Muscle of back (tissue), 11 donors: ENCODE measurements around the gene TTLL7. TPM values are rescaled to one million over a fixed set of nuclear protein-coding genes. Genes with fewer than 3 reads are reported as not detected.
A peak's percentile ranks its signal among the peaks of the same experiment; 100 is the strongest.
"Not testable (repeated sequence)": the region's sequence is repeated elsewhere in the genome, so short reads cannot be mapped to it uniquely, and the experiment has no call there.

Experiments used
- DNase-seq, 3 donors: peaks; one replicate each; pipeline versions ENCODE4 v3.0.0 to v3.0.0-alpha.2; 2013
- polyA plus RNA-seq, 10 donors: library from polyadenylated mRNA; unstranded; fragments of 120-200 nt; gene quantifications; one replicate each; pipeline ENCODE4 v1.2.1, GENCODE V29; 2013; ENCODE audit not compliant: insufficient read length in 10 of 10

The TTLL7 gene
- polyA plus RNA-seq, 10 donors: 16.8 to 46.7 (median 25.0) TPM

GRCh38 chr1:83931658-83932253 lies 67.2 kb downstream of the TTLL7 start:
- peak; percentile 54 to 65 (median 55) for DNase-seq

- DNase-seq: no peak
These were observed 69.7 kb downstream of the TTLL7 start for GRCh38 chr1:83929184-83929583.

DNA sequence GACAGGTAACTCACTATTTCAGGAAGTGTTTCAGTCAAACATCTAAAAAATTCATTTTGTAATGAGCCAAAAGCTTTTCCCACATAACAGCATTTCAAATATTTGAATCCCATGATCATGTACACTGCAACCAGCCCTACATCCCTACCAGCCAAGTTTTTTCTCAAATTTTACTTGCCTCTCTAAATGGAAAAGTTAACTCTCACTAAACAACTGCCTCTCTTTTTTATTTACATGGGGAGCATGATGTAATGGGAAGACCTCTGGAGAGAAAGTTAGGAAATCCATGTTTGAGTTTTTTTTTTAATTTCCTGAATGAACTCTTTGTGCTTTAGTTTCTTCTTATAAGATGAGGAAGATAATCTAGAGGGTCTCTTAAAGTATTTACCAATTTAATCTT lies 70.5 kb downstream of the TTLL7 start:
- peak in 1 of 3 donors; percentile 3 for DNase-seq

- no peak for DNase-seq
These were observed 71.2 kb downstream of the TTLL7 start for GRCh38 chr1:83927701-83928100.

GRCh38 chr1:83927061-83927460 lies 71.9 kb downstream of the TTLL7 start:
- no peak for DNase-seq

DNA sequence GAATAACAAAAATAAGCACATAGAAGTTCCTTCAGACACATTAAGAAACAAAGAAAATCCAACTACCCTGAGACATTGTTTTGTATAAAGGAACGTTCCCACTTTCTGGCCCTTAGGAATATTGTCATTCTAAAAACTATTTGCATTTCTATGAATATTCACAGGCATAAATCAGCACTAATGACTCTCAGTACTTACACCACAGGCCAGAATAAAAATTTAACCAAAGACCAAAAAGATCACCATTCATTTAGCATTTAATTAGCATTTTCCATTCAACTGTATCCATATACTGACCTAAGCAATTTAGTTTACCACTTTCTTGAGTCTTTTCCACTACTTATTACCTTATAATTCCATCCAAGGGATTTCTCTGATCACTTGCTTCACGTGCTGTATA lies 75.4 kb downstream of the TTLL7 start:
- no peak for DNase-seq

DNA sequence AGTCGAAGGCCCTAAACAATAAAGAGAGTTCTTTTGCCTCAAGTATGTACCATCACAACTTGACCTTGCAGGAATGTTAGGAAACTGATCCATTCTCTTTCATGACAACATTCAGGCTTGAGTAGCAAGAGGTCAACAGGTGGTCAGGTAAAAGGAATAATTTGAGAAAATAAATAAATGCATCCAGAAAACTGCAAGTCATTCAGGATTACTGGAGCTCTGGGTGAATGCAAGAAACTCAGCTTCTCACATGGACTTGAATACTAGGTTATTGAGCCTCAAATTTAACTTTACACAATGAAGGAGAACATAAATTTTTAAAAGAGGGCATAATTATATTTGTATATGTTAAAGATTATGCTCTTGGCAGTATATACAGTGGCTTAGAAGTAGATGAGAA lies 76.5 kb downstream of the TTLL7 start:
- no peak for DNase-seq

DNA sequence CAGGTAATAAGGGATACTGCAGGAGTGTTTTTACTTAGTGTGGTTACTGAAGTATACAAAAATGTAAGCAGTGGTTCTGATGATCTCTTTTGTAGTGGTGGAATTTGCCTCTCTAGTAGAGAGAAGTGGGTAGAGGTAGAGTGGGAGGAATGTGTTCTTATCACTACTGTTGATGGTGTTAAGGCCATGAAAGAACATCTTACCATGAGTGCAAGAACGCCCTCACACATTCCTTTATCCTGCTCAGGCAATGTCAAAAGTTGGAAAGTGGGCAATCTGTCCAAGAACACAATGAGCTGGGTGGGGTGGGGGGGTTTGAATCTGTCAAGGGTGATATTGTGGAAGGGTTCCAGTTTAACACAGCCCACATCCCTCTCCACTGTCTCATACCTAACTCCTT lies 78.6 kb downstream of the TTLL7 start:
- no peak for DNase-seq

DNA sequence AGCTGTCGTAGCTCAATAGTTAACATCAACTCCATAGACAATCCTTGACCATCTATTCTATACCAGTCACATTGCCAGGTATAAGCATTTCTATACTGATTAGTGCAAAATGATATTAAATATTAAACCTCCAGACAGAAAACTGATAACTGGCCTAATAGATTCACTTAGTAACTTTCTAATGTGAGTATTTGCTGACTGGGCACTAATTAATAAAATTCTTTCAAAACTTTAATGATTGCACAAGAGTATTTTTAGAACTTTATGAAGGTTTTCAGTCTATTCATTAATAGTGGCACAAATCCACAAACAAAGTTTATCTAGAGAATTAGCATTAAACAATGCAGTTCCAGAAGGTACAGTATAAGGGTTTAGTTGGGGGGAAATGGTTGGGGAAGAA lies 79.1 kb downstream of the TTLL7 start:
- no peak for DNase-seq

- DNase-seq: no peak
These were observed 80.1 kb downstream of the TTLL7 start for GRCh38 chr1:83918688-83919285.

DNA sequence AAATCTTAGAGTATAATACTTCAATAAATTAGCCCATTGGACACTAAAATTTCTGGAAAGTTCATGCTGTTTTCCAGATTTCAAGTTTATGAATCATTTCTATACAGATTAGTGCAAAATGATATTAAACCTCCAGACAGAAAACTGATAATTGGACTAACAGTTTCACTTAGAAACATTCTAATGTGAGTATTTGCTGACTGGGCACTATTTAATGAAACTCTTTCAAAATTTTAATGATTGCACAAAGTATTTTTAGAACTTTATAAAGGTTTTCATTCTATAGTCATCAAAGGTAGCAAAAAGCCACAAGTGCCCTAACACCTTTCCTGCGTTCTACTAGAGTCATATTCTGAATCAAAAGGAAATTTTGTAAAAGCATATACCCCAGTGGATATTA lies 81.0 kb downstream of the TTLL7 start:
- DNase-seq: no peak

DNA sequence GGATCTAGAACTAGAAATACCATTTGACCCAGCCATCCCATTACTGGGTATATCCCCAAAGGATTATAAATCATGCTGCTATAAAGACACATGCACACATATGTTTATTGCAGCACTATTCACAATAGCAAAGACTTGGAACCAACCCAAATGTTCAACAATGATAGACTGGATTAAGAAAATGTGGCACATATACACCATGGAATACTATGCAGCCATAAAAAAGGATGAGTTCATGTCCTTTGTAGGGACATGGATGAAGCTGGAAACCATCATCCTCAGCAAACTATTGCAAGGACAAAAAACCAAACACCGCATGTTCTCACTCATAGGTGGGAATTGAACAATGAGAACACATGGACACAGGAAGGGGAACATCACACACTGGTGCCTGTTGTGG lies 82.8 kb downstream of the TTLL7 start:
- not testable (repeated sequence) for DNase-seq

DNA sequence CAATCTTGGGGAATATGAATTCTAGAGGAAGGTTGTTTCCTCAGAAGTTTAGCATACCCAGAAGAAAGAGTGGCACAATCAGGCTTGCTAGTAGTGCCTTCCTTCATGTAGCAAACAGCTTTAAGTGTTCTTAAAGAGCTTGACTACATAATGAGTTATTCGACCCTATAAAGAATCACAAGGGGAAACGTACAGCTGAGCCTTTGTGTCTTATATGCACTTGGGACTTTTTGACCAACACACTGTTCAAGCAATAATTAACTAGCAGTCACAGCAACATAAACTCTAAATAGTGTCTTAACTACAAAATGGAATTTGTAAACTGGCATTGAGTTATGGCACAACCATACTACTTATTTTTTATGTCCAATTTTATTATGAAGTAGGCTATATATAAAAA lies 86.1 kb downstream of the TTLL7 start:
- no peak for DNase-seq

GRCh38 chr1:83910461-83910860 lies 88.5 kb downstream of the TTLL7 start:
- DNase-seq: peak in 2 of 3 donors; percentile 7 to 34

- DNase-seq: no peak
These were observed 89.2 kb downstream of the TTLL7 start for GRCh38 chr1:83909687-83910086.

- DNase-seq: peak in 2 of 3 donors; percentile 7 to 40
These were observed 93.5 kb downstream of the TTLL7 start for GRCh38 chr1:83905315-83905907.

DNA sequence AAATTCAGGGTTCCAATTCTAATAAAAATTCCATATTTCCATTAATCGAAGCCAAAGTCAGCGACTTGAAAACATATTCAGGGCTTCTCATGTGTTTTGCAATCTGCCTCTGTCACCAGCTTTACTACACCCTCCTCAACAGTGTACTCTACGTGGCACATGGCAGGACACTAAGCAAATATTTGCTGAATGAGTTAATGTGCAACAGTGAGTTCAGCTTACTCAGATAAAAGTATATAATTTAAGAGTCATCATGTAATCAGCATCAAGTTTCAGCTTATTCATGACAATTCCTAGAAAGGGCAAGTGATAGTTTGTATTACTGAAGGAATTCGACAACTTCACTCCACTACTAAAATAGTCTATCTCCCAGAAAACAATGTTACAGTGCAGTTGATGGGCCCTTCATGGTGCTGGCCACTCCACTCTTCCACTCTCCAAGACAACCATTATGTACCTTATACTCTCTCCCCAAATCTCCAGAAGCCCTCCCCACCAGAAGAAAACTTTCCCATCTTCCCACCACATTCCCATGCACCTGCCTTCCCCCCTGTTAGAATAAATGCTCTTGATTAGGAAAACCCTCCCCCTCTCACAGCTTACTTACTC lies 97.3 kb downstream of the TTLL7 start:
- DNase-seq: peak in 1 of 3 donors; percentile 73

GRCh38 chr1:83900524-83900923 lies 98.4 kb downstream of the TTLL7 start:
- peak in 1 of 3 donors; percentile 51 for DNase-seq

DNA sequence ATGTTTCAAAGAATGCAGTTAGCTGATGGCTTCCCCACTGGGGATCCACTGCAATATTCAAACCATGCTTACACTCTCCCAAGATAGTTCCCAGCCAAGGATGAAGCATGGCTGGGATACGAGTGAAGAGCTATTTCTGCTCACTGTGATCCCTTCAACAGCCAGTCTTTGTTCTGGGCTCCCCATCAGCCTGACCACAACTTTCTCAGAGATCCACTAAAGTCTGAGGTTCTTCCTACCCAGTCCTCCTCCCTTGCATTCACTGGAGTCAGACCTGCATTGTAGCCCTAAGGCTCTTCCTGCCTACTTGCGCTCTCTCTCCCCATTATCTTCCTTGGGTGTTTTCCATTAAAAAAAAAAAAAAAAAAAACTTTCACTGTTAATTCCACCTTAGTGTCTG lies 101.4 kb downstream of the TTLL7 start:
- DNase-seq: no peak

DNA sequence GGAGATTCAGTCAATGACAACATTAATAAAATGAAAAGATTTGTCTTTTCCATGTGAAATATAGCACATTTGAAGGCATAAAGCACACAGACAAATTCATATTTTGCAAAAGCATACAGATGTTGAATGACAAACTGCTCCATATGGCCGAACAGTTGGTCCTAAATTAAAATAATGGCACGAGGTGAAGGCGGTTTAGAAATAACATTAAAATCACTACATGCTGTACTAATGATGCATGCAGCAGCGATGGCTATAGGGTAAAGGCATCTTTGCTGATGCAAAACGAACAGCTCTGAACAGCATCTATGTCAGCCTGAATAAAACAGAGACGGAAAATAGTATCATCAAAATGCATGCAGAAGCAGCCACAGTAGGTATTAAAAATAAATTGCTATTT lies 102.6 kb downstream of the TTLL7 start:
- DNase-seq: no peak

- no peak for DNase-seq
These were observed 109.2 kb downstream of the TTLL7 start for GRCh38 chr1:83889707-83890106.

DNA sequence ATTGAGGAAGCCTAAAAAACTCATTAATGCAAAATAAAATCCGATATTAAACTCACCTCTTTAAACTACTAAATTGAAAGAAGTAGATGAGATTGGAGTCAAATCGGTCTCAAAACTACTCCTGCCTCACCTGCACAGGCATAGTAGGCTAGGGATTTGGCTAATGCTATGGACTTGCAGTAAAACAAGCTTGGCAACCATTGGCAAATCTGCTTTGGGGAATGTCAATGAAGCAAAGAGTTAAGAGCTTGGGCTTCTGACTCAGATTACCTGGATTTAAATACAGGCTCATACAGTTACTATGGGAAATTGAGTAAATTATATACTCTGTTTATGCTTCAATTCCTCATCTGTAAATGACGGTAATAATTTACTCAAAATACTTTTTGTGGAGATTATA lies 111.4 kb downstream of the TTLL7 start:
- DNase-seq: no peak

GRCh38 chr1:83883979-83884378 lies 115.0 kb downstream of the TTLL7 start:
- no peak for DNase-seq
